ENCODE data around the gene NECTIN1.

The NECTIN1 gene

DNA sequence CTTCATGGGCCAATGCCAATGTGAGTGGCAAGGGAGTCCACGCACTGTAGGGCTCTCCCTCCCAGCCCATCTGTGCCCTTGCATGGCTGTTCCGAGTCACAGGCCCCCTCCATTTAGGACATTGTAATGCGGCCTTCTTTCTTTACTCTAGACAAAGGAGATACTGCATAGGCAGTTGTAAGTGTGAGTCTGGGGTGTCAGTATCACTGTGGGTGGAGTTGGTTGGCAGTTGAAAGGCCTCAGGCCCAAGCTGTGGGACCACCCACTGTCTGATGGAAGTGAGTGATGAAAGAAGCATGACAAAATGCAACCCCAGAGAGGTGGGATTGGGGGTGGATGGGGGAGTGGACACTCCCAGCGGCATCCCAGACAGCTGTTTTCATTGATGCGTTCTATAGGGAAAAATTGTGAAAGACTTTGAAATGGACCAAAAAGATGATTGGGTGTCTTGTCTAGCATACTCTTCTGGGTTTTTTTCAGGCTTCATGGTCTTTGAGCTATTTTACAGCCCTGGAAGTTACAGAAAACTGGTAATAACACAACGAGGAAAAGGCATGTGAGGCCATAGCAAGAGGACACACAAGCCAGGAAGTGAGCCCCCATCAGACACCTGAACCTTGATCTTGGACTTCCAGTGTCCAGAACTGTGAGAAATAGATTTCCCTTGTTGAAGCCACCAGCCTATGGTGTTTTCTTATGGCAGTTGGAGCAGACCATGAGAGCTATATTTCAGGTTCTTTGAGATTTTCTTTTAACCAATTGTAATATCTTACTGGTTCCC, 114.6 kb downstream of the NECTIN1 start:
- H3K27ac ChIP-seq: no peak overlapping the region
- TF ChIP-seq, protein P1, sequence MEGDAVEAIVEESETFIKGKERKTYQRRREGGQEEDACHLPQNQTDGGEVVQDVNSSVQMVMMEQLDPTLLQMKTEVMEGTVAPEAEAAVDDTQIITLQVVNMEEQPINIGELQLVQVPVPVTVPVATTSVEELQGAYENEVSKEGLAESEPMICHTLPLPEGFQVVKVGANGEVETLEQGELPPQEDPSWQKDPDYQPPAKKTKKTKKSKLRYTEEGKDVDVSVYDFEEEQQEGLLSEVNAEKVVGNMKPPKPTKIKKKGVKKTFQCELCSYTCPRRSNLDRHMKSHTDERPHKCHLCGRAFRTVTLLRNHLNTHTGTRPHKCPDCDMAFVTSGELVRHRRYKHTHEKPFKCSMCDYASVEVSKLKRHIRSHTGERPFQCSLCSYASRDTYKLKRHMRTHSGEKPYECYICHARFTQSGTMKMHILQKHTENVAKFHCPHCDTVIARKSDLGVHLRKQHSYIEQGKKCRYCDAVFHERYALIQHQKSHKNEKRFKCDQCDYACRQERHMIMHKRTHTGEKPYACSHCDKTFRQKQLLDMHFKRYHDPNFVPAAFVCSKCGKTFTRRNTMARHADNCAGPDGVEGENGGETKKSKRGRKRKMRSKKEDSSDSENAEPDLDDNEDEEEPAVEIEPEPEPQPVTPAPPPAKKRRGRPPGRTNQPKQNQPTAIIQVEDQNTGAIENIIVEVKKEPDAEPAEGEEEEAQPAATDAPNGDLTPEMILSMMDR (conservative IDR thresholded peaks at IDR 0.05): no peak

DNA sequence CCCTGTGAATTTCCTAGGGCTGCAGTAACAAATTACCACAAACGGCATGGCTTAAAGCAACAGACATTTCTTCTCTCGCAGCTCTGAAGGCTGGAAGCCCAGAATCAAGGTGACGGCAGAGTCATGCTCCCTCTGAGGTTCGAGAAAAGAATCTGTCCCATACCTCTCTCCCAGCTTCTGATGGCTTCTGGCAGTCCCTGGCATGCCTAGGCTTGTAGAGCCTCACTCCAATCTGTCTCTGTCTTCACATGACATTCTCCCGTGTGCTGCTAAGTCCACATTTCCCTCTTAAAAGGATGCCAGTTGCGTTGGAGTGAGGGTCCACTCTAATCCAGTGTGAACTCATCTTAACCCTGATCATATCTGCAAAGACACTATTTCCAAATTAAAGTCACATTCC, 116.2 kb downstream of the NECTIN1 start:
- no peak overlapping the region for H3K27ac ChIP-seq
- TF ChIP-seq, protein P1 (conservative IDR thresholded peaks at IDR 0.05): no peak

DNA sequence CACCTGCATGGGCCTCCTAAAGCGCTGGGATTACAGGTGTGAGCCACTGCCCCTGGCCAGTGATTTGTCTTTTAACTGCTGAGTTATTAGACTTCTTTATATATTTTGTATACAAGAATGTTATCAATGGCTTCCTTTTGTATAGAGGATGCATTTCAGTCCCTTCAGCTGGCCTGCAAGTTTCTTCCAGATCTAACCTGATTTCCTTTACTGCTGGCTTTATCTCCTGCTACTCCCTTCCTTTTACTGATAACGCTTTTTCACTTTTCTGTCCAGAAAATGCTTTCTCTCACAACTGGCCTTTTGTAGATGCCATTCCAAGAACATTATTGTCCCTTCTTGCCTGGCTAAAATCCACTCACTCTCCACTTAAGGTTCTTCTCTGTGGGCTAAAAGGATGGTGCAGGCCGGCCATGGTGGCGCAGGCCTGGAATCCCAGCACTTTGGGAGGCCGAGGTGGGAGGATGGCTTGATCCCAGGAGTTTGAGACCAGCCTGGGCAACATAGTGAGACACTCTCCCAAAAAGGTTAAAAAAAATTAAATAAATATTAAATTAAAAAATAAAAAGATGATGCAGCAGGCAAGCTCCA, 118.1 kb downstream of the NECTIN1 start:
- TF ChIP-seq, protein P1 (conservative IDR thresholded peaks at IDR 0.05): no peak

DNA sequence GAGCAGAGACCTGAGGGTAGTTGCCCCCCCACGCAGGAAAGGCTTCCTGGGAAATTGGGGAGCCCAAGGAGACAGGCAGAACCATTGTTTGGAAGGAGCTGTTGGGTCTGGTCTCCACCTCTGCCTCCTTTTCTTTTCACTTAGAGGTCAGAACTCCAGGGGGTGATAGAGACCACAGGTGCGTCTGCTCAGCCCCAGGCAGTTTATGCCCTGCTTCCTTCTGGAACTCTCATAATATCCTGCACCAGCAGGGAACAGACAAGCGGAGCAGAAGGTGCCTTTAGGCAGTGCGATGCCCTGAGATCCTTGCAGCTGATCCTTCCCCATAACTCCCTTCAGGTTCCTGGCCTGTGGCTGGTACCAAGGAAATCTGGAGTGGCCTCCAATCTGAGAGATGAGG, 120.2 kb downstream of the NECTIN1 start:
- H3K27ac ChIP-seq: no peak overlapping the region
- TF ChIP-seq, protein P1 (conservative IDR thresholded peaks at IDR 0.05): no peak

More for the DNA sequence above, 118.1 kb downstream of the NECTIN1 start:
- H3K27ac ChIP-seq: no peak overlapping the region

DNA sequence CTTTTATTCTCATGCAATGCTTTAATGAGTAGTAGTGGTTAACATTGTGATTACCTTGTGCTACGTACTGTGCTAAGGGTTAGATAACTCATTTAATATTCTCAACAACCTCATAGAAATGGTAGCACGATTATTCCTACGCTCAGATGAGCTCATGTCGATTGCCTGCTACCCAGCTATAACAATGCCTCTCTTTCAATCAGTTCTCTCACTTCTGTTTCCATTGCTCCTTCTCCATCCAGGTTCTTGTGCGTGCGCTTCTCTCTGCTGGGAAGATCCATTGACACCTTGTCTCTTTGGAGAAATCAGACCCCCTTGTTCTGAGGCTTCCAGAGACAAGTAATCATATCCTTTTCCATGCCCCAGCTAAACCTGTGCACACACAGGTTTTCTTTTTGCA, 120.8 kb downstream of the NECTIN1 start:
- TF ChIP-seq, protein P1 (conservative IDR thresholded peaks at IDR 0.05): no peak
- no peak overlapping the region for H3K27ac ChIP-seq

DNA sequence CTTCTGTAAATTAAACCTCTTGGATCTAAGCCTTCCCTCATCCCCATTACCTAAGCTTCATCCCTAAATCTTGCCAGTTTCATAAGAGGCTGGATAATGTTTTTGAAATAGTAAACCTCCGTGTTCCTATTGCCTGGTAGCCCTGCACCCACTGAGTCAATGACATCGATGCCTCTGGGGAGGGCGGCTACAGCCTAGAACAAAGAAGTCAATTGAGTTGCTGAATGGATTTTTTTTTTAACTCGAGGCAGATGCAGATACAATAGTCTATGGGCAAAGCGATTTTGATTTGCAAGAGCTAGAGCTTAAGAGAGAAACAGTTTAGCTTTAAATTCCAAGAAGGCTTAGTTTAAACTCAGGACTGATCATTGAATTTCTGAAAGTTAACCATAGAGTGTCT, 121.3 kb downstream of the NECTIN1 start:
- no peak overlapping the region for H3K27ac ChIP-seq
- TF ChIP-seq, protein P1 (conservative IDR thresholded peaks at IDR 0.05): no peak

DNA sequence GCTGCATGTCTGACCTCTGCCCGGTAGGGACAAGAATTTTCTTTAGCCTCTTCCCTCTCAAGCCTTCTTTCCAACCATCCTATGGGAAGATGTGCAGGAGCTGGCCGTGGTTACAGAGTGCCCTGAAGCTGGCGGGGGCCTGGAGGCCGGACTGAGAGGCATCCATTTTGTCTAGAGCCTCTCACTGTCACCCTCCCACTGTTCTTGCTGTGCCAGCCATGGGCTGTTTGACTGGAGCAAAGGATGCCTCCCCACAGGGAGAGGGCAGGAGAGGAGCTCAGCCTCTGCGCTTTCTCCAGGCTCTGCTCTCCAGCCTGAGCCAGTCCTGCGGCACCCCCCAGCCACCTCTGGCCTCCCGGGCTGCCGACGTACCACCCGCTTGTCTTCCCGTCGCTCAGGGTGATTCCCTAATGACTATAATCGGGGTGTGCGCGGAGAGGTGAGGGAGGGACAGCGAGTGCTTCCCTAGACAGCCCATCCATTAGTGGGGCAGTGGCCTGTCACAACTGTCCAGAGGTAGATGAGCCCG, 123.8 kb downstream of the NECTIN1 start:
- TF ChIP-seq, protein P1 (conservative IDR thresholded peaks at IDR 0.05): no peak

More for the DNA sequence above, 123.8 kb downstream of the NECTIN1 start:
- H3K27ac ChIP-seq: no peak overlapping the region
